Measurements from ENCODE around the gene PSMB5.
A peak's percentile ranks its signal among the peaks of the same experiment; 100 is the strongest.

PSMB5 gene

GRCh38 chr14:23058654-23059504, 24.2 kb upstream of the PSMB5 start:
- DNase-seq (ENCODE audit: low read depth): no peak

DNA sequence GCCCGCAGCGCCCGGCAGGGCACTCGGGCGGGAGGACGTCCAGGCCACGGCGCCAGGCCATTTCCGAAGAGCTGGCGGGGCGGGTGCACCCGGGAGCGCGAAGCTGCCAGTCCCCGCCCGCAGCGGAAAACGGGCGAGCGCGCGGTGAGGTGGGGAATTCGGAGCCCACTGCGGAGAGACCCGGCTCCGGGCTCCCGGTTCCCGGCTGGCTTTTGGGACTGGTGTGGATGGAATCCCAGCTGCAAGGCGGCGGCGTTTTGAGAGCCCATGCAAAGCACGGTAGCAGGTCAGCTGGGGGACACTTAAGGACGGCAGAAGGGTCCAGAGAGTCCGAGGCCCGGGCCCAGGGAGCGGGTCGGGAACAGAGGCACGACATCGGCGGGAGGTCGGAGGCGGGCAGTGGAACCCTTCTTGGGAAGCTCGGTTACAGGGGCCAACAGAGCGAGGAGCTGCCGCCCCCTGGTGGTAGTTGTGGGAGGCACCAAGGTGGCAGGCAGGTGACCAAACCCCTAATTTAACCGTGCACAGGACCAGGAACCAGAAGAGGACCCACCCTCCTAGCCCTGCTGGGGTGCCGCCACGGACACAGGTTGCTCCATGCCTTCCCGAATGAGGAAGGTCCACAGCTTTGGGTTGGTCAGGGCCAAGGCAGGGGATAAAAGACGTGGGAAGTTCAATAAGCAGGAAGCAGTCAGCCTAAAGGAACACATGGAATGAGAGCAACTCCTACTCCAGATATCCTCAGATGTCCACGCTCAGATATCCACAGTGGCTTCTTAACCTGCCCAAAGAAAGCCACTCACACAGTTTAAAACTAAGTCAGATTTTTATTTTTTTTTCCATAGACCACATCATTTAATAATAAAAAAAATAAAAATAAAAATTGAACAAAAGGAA, 23.3 kb upstream of the PSMB5 start:
- DNase-seq (ENCODE audit: low read depth): peak; percentile 72

GRCh38 chr14:23056956-23057756, 22.5 kb upstream of the PSMB5 start, which contains the start of gene CDH24:
CDH24 (minus strand) TSS chr14:23057520; CDS start chr14:23055733, 1,787 bp downstream.
- DNase-seq (ENCODE audit: low read depth): peak; percentile 49

DNA sequence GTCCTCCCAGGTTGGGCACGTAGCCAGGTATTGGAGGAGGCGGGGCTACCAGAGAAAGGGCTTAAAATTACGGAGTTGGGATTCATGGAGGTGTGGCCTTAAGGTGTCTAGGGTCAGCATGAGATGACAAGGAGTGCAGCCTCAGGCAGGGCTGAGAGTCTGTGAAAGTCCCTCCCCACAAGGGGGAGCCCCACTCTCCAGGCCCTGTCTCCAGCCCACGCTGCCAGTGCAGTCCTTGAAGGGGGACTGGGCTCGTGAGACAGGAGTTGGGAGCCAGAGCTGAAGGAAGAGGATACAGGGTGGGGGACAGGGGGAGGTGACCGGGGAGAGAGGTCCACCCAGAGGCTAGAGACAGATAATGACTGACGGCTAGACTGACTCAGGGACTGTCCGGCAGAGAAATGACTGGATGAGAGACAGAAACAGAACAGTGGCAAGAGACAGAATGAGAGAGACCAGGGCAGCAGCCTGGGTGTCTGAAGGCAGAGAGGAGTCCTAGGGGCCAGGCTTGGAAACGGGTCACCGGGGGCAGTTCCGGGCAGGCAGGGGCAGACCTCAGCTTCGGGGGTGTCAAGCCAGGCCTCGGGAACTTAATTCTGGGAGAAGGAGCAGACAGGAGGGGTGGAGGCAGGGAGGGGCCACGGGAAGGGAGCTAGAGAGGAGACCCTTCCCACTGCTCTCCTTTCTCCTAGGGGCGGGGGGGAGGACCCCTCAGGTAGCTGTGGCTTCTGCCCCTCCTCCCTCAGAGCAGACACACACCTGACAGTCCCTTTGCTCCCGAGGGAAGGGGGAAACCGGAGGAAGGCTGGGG, 21.6 kb upstream of the PSMB5 start:
- peak; percentile 45 for DNase-seq (ENCODE audit: low read depth)

DNA sequence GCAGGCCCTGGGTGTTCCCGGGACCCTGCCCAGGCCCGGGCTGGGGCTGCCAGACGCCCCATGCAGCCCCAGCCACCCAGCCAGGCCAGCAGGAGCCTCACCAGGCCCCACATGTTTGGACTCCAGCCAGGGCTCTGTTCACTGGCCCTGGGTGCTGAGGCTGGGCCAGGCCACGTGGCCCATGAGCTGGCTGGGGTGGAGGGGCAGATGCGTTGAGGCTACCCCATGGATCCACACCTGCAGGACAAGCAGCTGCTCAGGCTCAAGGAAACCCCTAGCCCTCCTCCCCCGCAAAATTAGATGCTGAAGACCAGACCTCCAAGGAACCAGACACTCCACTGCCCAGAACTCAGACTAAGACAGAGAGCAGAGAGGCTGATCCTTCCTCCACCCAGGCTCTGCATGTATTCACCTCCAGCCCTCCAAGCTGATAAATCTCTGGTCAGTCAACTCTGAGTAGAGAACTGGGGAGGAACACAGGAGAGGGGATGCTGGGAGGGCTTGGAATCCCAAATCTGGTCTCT, 21.0 kb upstream of the PSMB5 start:
- no peak for DNase-seq (ENCODE audit: low read depth)

DNA sequence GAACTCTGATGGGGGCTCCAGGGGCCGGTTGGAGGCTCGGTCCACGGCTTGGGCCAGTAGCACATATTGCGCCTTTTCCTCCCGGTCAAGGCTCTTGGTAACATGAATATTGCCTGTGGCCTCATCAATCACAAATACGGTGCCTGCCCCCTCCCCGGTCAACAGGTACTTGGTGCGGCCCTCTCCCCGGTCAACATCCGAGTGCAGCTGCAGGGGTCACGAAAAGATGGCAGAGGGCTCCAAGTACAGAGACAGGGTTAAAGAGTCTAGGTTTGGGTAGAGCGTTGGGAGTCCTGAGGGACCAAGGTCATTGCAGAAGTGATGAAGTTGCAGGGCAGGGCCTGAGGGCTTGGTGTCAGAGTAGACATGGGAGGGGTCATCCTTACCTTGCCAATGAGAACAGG, 20.4 kb upstream of the PSMB5 start:
- DNase-seq (ENCODE audit: low read depth): no peak

GRCh38 chr14:23054000-23054811, 19.5 kb upstream of the PSMB5 start:
- DNase-seq (ENCODE audit: low read depth): peak; percentile 13

GRCh38 chr14:23053426-23053825, 18.7 kb upstream of the PSMB5 start:
- no peak for DNase-seq (ENCODE audit: low read depth)

DNA sequence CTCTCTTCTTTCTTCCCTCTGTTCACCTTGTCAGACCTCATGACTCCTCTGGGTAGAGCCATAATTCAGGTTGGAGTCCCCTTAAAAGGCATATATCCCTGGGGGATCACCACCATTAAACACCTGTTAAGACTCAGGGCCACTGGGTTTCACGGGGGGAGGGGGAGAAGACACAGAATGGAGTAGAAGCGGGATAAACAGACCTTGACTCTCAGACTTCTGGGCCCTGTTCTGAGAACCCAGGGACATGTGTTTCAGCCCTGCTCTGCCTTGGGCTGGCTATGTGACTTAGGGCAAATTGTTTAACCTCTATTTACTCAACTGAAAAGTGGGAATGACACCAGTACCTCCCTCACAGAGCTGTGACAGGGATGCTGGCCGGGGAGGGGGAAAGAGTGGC, 18.0 kb upstream of the PSMB5 start:
- DNase-seq (ENCODE audit: low read depth): no peak

GRCh38 chr14:23052182-23052623, 17.5 kb upstream of the PSMB5 start:
- DNase-seq (ENCODE audit: low read depth): no peak

DNA sequence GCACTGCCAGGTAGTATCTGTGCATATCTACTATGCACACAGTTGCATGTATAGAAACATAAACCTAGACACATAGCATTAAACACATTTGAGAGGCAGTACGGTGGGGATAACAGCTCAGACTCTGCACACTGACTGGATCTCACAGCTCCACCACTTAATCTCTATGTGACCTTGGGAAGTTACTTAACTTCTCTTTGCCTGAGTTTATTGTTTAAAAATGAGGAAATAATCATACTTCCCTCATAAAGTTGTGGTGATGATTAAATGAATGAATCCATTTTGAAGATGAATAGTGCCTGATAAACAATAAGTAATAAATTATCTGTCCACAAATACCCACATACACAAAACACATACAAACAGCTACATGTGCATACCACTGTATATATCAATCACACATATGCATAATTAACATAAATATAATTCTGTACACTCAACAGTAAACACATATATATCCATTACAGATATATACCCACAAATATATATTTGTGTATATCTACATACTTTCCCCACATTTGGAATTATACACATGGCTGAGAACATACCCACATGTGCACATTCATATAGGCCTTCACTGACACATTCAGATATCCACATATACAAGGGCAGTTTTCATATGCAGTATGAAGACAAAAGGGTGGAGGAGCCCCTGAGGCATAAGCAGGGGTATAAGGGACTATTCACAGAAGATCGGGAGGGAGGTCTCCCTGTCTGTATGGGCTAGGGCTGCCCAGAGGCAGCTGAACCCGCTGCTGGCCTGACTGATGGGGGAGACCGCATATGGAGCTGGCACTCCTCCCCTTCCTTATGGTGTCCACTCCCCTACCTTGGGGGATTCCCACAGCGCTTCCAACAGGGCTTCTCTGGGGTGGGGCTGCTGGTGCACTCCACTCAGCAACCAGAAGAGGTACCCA, 16.7 kb upstream of the PSMB5 start:
- no peak for DNase-seq (ENCODE audit: low read depth)

DNA sequence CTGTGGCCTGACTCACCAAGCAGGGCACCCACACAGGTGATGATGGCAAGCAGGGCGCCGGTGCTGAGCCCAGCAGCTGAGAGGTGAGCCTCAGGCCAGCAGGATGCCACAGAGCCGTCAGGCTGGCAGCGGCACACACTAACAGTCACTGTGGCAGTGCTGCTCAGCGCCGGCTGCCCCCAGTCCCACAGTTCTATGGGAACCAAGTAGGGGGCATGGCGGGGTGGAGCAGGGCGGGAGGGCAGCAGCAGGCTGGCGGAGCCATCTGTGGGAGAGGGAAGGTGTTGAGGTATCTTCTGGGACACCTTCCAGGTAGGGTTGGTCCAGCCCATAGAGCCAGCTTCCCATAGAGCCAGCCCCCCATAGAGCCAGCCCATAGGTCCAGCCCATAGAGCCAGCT, 14.3 kb upstream of the PSMB5 start:
- DNase-seq (ENCODE audit: low read depth): no peak

DNA sequence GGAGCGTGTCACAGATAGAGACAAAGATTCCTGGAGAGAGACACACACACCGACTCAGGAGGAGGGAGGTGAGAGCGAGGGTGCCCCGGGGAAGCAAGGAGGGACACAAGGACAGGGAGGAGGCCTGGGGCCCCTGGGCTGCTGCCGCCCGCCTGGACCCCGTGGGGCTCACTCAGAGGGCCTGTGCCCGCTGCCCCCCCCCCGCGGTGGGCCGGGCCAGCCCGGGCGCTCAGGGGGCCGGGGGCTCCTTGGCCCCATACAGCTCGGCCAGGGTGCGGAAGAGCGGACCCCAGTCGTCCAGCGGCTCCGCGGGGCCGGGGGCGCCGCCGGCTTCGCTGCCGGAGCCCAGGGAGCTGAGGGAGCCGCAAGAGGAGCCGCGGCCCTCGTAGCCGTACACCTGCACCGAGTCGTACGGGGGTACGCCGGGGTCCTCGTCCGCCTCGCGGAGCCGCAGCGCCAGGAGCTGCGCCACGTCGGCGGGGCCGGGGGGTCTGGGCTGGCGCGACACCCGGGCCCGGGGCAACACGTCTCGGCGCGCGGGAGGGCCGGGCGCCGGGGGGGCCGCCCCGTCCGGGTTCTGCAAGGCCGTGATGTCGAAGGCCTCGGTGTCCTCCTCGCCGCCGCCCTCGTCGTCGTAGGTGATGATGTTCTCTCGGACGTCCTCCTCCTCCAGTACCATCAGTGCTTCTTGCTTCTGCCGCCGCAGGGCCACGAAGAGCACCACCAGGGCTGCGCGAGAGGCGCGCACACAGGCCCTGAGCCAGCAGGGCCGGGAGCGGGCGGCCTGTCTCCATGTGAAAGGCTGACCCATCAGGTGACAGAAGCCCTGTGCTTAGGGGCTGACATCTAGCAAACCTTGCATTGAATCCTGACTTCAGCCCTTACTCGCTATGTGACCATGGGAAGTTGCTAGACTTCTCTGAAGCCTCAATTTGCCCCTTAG, 13.3 kb upstream of the PSMB5 start:
- no peak for DNase-seq (ENCODE audit: low read depth)

GRCh38 chr14:23047034-23047634, 12.4 kb upstream of the PSMB5 start:
- no peak for DNase-seq (ENCODE audit: low read depth)

GRCh38 chr14:23045419-23046357, 11.0 kb upstream of the PSMB5 start:
- DNase-seq (ENCODE audit: low read depth): no peak

GRCh38 chr14:23044840-23045239, 10.1 kb upstream of the PSMB5 start:
- DNase-seq (ENCODE audit: low read depth): no peak
